Measurements from ENCODE around the gene AURKA. TPM values are rescaled to one million over a fixed set of nuclear protein-coding genes. Genes with fewer than 3 reads are reported as not detected.

Gene AURKA
- total RNA-seq, 4 donors from 2014 or later: 4.7 to 7.7 (median 6.5) TPM

DNA sequence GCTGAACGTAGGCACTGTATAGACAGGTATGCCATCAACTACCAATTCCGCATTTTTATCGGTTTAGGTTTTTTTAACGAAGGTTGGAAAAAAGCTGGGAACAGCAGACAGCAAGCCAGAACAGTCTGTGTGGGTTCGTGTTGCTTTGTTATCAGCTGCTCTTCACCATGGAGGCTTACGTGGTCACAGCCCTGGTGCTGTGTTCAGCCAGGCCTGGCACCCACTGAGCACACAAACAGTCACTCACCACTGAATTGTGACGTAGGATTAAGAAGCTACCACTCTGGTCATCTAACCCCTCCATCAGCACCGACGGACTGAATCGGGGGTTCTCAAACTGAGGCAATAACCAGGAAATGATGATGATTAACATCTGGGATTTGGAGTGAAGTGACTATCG is 20.0 kb downstream of the AURKA start:
- H3K9me3 ChIP-seq: no peaks in the 10 kb centered on the region
- TF ChIP-seq POLR2A (IDR thresholded peaks at IDR 0.05): no peak
- TF ChIP-seq, protein P1, sequence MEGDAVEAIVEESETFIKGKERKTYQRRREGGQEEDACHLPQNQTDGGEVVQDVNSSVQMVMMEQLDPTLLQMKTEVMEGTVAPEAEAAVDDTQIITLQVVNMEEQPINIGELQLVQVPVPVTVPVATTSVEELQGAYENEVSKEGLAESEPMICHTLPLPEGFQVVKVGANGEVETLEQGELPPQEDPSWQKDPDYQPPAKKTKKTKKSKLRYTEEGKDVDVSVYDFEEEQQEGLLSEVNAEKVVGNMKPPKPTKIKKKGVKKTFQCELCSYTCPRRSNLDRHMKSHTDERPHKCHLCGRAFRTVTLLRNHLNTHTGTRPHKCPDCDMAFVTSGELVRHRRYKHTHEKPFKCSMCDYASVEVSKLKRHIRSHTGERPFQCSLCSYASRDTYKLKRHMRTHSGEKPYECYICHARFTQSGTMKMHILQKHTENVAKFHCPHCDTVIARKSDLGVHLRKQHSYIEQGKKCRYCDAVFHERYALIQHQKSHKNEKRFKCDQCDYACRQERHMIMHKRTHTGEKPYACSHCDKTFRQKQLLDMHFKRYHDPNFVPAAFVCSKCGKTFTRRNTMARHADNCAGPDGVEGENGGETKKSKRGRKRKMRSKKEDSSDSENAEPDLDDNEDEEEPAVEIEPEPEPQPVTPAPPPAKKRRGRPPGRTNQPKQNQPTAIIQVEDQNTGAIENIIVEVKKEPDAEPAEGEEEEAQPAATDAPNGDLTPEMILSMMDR (IDR thresholded peaks at IDR 0.05): no peak
- H3K27ac ChIP-seq: no peak overlapping the region
- DNase-seq: no peak
- peaks cover 0 to 22% (median 0%) of the 10 kb centered on the region in 3 donors for H3K36me3 ChIP-seq
- H3K27me3 ChIP-seq: no peaks in the 10 kb centered on the region
- H3K4me1 ChIP-seq: no peaks in the 10 kb centered on the region
- no peak overlapping the region for H3K4me3 ChIP-seq

DNA sequence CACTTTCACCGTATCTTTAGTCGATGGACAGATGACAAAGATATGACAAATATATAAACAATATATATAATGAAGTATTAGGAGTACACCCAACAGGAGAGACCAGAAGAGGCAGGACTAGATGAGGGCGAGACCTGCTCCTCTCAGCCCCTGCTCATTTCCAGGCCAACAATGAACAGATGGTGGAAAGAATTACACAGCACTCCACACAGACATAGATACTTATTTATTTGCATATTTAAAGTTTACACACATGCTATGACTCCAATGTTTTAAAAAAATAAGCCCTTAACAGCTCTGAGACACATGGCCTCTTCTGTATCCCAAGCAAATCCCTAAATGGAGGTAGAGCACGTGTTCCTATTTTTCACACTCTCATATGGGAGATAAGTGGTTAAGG is 22.8 kb downstream of the AURKA start:
- H3K4me3 ChIP-seq: no peak overlapping the region
- peaks cover 0 to 39% (median 0%) of the 10 kb centered on the region in 3 donors for H3K36me3 ChIP-seq
- H3K9me3 ChIP-seq: no peaks in the 10 kb centered on the region
- H3K27me3 ChIP-seq: no peaks in the 10 kb centered on the region
- no peak overlapping the region for H3K27ac ChIP-seq
- no peak for DNase-seq
- TF ChIP-seq, protein P1 (IDR thresholded peaks at IDR 0.05): no peak
- TF ChIP-seq POLR2A (IDR thresholded peaks at IDR 0.05): no peak
- no peaks in the 10 kb centered on the region for H3K4me1 ChIP-seq

DNA sequence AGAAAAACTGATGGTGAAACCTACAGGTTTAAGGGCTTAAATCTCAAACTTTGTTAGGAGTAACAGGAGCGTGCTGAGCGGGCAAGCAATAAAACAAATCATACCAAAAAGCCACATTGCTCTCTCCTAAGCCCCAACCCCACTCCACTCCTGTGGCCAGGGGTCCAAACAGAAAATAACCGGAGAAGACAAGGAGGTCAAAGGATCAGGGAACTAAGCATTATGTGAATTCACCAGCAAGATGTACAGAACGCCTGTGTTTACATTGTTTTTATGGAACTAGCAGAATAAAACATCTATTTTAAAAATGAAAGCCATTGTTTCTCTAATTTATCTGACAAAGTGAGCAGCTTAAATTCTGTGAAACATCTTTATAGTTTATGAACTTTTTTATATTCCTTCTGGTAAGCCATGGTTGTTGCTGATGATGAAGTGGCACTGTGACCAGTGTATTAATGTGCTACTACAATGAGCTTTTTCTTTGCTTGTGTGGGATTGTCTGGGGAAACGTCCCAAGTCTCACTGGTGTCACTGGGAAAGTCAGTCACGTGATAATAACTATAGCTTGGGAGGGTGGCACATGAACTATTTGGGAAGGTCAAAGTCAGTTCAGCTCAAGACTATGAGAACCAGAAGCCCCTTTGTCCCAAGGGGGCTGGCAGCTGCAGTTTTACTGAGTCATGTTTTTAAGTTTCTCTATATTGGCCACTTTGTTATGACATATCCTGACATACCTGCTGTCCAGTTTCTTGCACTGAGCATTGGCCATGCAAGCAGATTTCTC is 23.5 kb downstream of the AURKA start:
- DNase-seq: no peak
- TF ChIP-seq, protein P1 (IDR thresholded peaks at IDR 0.05): no peak
- no peak for TF ChIP-seq POLR2A (IDR thresholded peaks at IDR 0.05)
- no peaks in the 10 kb centered on the region for H3K4me1 ChIP-seq
- no peaks in the 10 kb centered on the region for H3K27me3 ChIP-seq
- no peak overlapping the region for H3K27ac ChIP-seq
- H3K9me3 ChIP-seq: no peaks in the 10 kb centered on the region
- no peak overlapping the region for H3K4me3 ChIP-seq
- peaks cover 0 to 39% (median 0%) of the 10 kb centered on the region in 3 donors for H3K36me3 ChIP-seq

DNA sequence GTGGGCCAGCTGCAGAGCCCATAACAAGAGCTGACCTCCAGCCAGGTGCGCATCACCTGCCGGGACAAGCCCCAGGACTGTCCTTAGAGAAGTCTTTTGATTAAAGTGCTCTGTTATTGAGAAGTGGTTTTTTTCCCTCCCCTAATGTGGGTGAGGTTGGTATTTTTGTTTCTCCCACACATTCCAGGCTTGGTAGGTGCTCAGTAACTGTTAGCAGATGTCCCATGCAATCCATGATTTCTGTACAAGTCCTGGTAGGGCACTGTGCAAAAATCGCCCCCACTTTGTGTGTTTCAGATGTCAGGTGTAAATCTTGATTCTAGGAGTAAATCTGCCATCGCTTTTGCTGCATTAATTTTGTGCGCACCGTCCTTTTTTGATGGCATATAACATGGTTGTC is 28.5 kb downstream of the AURKA start:
- Histone ChIP-seq H3K27ac (no peak overlapping the region), H3K4me3 (no peak overlapping the region), H3K27me3 (no peaks in the 10 kb centered on the region), H3K36me3 (peaks cover 0 to 25% (median 0%) of the 10 kb centered on the region in 3 donors), H3K9me3 (no peaks in the 10 kb centered on the region), H3K4me1 (peaks cover 0 to 18% (median 4%) of the 10 kb centered on the region in 4 donors)
- DNase-seq: no peak
- TF ChIP-seq, protein P1 (IDR thresholded peaks at IDR 0.05): no peak
- TF ChIP-seq POLR2A (IDR thresholded peaks at IDR 0.05): no peak

DNA sequence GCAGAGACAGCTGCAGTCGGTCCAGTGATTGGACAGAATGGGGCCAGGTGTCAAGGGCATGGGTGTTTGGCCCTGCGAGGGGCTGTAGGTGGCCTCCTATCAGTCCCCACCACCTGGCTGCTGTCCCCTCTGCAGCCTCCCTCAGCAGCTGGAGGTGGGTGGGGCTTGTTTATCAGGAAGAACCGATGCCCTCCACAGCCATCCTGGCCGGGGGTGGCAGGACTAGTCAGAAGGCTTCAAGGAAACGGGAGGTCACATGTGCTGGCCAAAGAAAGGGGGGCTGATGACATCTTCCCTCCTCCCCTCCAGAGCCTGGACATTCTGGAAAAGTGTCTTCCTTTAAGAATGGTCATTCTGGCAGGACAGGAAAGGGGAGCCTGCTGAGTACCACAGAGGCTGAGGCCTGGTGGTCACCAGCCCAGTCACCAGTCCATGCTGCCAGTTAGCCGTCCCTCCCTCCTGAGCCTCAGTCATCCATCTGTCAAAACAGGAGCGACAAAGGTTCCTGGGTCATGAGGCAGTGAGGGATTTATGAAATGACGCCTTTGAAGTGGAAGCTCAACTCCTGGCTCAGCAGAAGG is 29.1 kb downstream of the AURKA start:
- no peak for TF ChIP-seq POLR2A (IDR thresholded peaks at IDR 0.05)
- TF ChIP-seq, protein P1 (IDR thresholded peaks at IDR 0.05): no peak
- Histone ChIP-seq H3K9me3 (no peaks in the 10 kb centered on the region), H3K4me1 (peaks cover 0 to 18% (median 4%) of the 10 kb centered on the region in 4 donors), H3K4me3 (no peak overlapping the region), H3K27ac (no peak overlapping the region), H3K27me3 (no peaks in the 10 kb centered on the region), H3K36me3 (peaks cover 0 to 25% (median 0%) of the 10 kb centered on the region in 3 donors)
- DNase-seq: no peak
